Loucy (cell line): ENCODE results near the gene HOXA5.

Experiments used
- CTCF ChIP-seq: fragments of 200-600 bp; sonication (generic); conservative IDR thresholded peaks from 2 replicates; pipeline ENCODE4 v1.5.1; 2014; ENCODE audit warnings: mild to moderate bottlenecking, antibody characterized with exemption, low read length
- EZH2phosphoT487 ChIP-seq: fragments of 200-600 bp; IDR thresholded peaks from 2 replicates; pipeline ENCODE4 v1.6.1; 2018; ENCODE audit warnings: antibody characterized with exemption, mild to moderate bottlenecking, moderate library complexity, borderline replicate concordance

- TF ChIP-seq CTCF (no peak), EZH2phosphoT487 (no peak)
Measured at GRCh38 chr7:27170426-27171324, 27.2 kb upstream of the HOXA5 start.
